Neural cell (in vitro differentiated cells): ENCODE measurements around the gene PDE7B.

Source experiments
- CTCF ChIP-seq: fragments of 450-650 bp; IDR thresholded peaks from 2 replicates; pipeline ENCODE4 v1.5.1; 2014; ENCODE audit warnings: antibody characterized with exemption, mild to moderate bottlenecking, moderate library complexity; ENCODE audit not compliant: poor library complexity, severe bottlenecking
- EZH2 ChIP-seq: fragments of 200-600, 300-800 bp; shearing (Covaris generic), sonication (generic); IDR thresholded peaks from 2 replicates; pipeline ENCODE4 v1.6.1; 2014; ENCODE audit warnings: antibody characterized with exemption, low read length, borderline replicate concordance, mild to moderate bottlenecking; ENCODE audit not compliant: insufficient read depth, poor library complexity, severe bottlenecking
- MXI1 ChIP-seq: fragments of 450-650 bp; conservative IDR thresholded peaks from 2 replicates; pipeline ENCODE4 v1.6.1; 2014; ENCODE audit warnings: antibody characterized with exemption, mild to moderate bottlenecking; ENCODE audit not compliant: poor library complexity, severe bottlenecking
- POLR2AphosphoS5 ChIP-seq: IDR thresholded peaks from 2 replicates; pipeline ENCODE4 v1.6.1; 2012
- REST ChIP-seq: IDR thresholded peaks from 2 replicates; pipeline ENCODE4 v1.6.1; 2012; ENCODE audit warnings: borderline replicate concordance
- SMC3 ChIP-seq: fragments of 450-650 bp; conservative IDR thresholded peaks from 2 replicates; pipeline ENCODE4 v1.6.1; 2014; ENCODE audit warnings: antibody characterized with exemption, mild to moderate bottlenecking, moderate library complexity; ENCODE audit not compliant: poor library complexity
- TAF1 ChIP-seq: IDR thresholded peaks from 2 replicates; pipeline ENCODE4 v1.6.1; 2012; ENCODE audit warnings: low read depth

GRCh38 chr6:136025736-136026135 lies 174.2 kb downstream of the PDE7B start:
- TF ChIP-seq CTCF (no peak), TAF1 (no peak), REST (no peak), POLR2AphosphoS5 (no peak), SMC3 (no peak), EZH2 (no peak), MXI1 (no peak)
